NCI-H187 (cell line): Measurements from ENCODE around the gene TMEM109.

Source experiments
- DNase-seq, 2 experiments: peaks; one replicate each; lab custom pipeline; 2025; lab: John Stamatoyannopoulos, UW

The TMEM109 gene

GRCh38 chr11:60925868-60926267, 11.9 kb downstream of the TMEM109 start:
- DNase-seq: no peak

GRCh38 chr11:60926500-60926899, 12.5 kb downstream of the TMEM109 start:
- DNase-seq: no peak

GRCh38 chr11:60927061-60927592, 13.2 kb downstream of the TMEM109 start:
- DNase-seq: no peak

GRCh38 chr11:60927600-60927999, 13.6 kb downstream of the TMEM109 start:
- DNase-seq: no peak

- no peak for DNase-seq
Measured at GRCh38 chr11:60928563-60929001, 14.6 kb downstream of the TMEM109 start.

- DNase-seq: no peak
Measured at GRCh38 chr11:60929764-60930163, 15.8 kb downstream of the TMEM109 start.

GRCh38 chr11:60930394-60930793, 16.4 kb downstream of the TMEM109 start:
- no peak for DNase-seq

- DNase-seq: no peak
Measured at GRCh38 chr11:60931917-60932316, 18.0 kb downstream of the TMEM109 start.

GRCh38 chr11:60932605-60933356, 18.8 kb downstream of the TMEM109 start:
- DNase-seq: no peak

GRCh38 chr11:60933416-60934123, 19.6 kb downstream of the TMEM109 start:
- DNase-seq: no peak

GRCh38 chr11:60934124-60934789, 20.3 kb downstream of the TMEM109 start:
- no peak for DNase-seq

- DNase-seq: no peak
Measured at GRCh38 chr11:60934790-60935605, 21.0 kb downstream of the TMEM109 start.

- DNase-seq: no peak
Measured at GRCh38 chr11:60935676-60936442, 21.9 kb downstream of the TMEM109 start.

GRCh38 chr11:60936467-60937143, 22.6 kb downstream of the TMEM109 start:
- DNase-seq: no peak

GRCh38 chr11:60937144-60937527, 23.2 kb downstream of the TMEM109 start:
- no peak for DNase-seq

- DNase-seq: no peak
Measured at GRCh38 chr11:60937811-60938210, 23.9 kb downstream of the TMEM109 start.

GRCh38 chr11:60938500-60938899, 24.5 kb downstream of the TMEM109 start:
- DNase-seq: no peak

- DNase-seq: no peak
Measured at GRCh38 chr11:60939301-60939700, 25.3 kb downstream of the TMEM109 start.

GRCh38 chr11:60939855-60940254, 25.9 kb downstream of the TMEM109 start:
- DNase-seq: no peak

GRCh38 chr11:60941371-60942119, 27.6 kb downstream of the TMEM109 start:
- DNase-seq: no peak
